H1 (cell line): Measurements from ENCODE around the gene FLT1. TPM values are rescaled to one million over a fixed set of nuclear protein-coding genes. Genes with fewer than 3 reads are reported as not detected.

ENCODE experiments used
- CTCF ChIA-PET: fragments of 300-600 bp; sonication (Branson Sonifier 250); formaldehyde crosslinking; loops from one replicate; lab custom pipeline; 2021; ENCODE audit not compliant: partially characterized antibody; lab: Charles Lee
- POLR2A ChIA-PET: fragments of 300-600 bp; sonication (Branson Sonifier 250); formaldehyde crosslinking; loops from one replicate; lab custom pipeline; 2021; ENCODE audit warnings: inconsistent platforms; ENCODE audit not compliant: partially characterized antibody; lab: Charles Lee
- DNase-seq, 2 experiments: peaks; one replicate each; pipeline versions ENCODE4 v3.0.0 to v3.0.0-alpha.2; 2010 to 2022; ENCODE audit warnings: low spot score in 2 of 2, low read depth in 1 of 2, mixed read lengths in 1 of 2
- FAIRE-seq: peaks from 2 replicates; lab custom pipeline; 2011; peaks lifted over from hg19 to GRCh38; lab: Jason Lieb, UNC
- H2AFZ ChIP-seq: 2 replicates; pipeline ENCODE4 v1.8.1; 2012; ENCODE audit warnings: low read length, inconsistent platforms
- H2AK5ac ChIP-seq: 2 replicates; pipeline ENCODE4 v1.6.1; 2013; ENCODE audit warnings: low read depth, low read length
- H2BK120ac ChIP-seq: replicated peaks from 2 replicates; pipeline ENCODE3; 2013; ENCODE audit warnings: low read depth, low read length, inconsistent platforms
- H2BK12ac ChIP-seq: 2 replicates; pipeline ENCODE4 v1.6.1; 2013; ENCODE audit warnings: low read depth, low read length
- H2BK15ac ChIP-seq: 2 replicates; pipeline ENCODE4 v1.6.1; 2013; ENCODE audit warnings: low read length
- H2BK20ac ChIP-seq: 2 replicates; pipeline ENCODE4 v1.6.1; 2013; ENCODE audit warnings: low read length
- H2BK5ac ChIP-seq: 2 replicates; pipeline ENCODE4 v1.6.1; 2013; ENCODE audit warnings: low read depth, low read length
- H3K14ac ChIP-seq: 2 replicates; pipeline ENCODE4 v1.6.1; 2013; ENCODE audit warnings: inconsistent platforms; ENCODE audit not compliant: insufficient read length
- H3K18ac ChIP-seq: 2 replicates; pipeline ENCODE4 v1.6.1; 2013; ENCODE audit warnings: low read length; ENCODE audit errors: extremely low read depth
- H3K23ac ChIP-seq: 2 replicates; pipeline ENCODE4 v1.6.1; 2013; ENCODE audit warnings: inconsistent platforms; ENCODE audit not compliant: insufficient read length
- H3K23me2 ChIP-seq: 2 replicates; pipeline ENCODE4 v1.6.1; 2013; ENCODE audit warnings: low read depth, low read length
- H3K27ac ChIP-seq: 2 replicates; pipeline ENCODE4 v1.6.1; 2011; ENCODE audit warnings: low read depth, low read length, inconsistent platforms
- H3K27me3 ChIP-seq, 4 experiments: replicated peaks in 1 of 4; 1 replicate in 1 of 4; 2 replicates in 3 of 4; pipeline versions ENCODE4 v1.6.1 to v1.8.1; 2011 to 2013; ENCODE audit warnings: low read length in 3 of 4, mild to moderate bottlenecking in 3 of 4, inconsistent platforms in 2 of 4, mixed read lengths in 2 of 4, moderate library complexity in 1 of 4; ENCODE audit not compliant: control insufficient read depth in 3 of 4, insufficient read depth in 3 of 4; ENCODE audit errors: extremely low read depth in 1 of 4
- H3K36me3 ChIP-seq, 4 experiments: 2 replicates each; pipeline versions ENCODE4 v1.6.1 to v1.8.1; 2011 to 2013; ENCODE audit warnings: mild to moderate bottlenecking in 4 of 4, low read length in 3 of 4, moderate library complexity in 2 of 4, control low read depth in 1 of 4, inconsistent platforms in 1 of 4; ENCODE audit not compliant: insufficient read depth in 4 of 4, control insufficient read depth in 2 of 4
- H3K4ac ChIP-seq: replicated peaks from 2 replicates; pipeline ENCODE3; 2013; ENCODE audit warnings: low read length, low read depth, mixed read lengths, inconsistent platforms; ENCODE audit not compliant: insufficient read length
- H3K4me1 ChIP-seq, 4 experiments: replicated peaks in 1 of 4; 1 replicate in 1 of 4; 2 replicates in 3 of 4; pipeline versions ENCODE4 v1.6.1 to v1.8.1; 2011 to 2013; ENCODE audit warnings: low read length in 3 of 4, inconsistent platforms in 2 of 4, mixed read lengths in 1 of 4; ENCODE audit not compliant: insufficient read depth in 4 of 4, control insufficient read depth in 3 of 4
- H3K4me2 ChIP-seq, 2 experiments: 2 replicates each; pipeline versions ENCODE4 v1.6.1 to v1.8.1; 2011 to 2013; ENCODE audit warnings: low read depth in 2 of 2, low read length in 2 of 2, control low read depth in 1 of 2, inconsistent platforms in 1 of 2, mild to moderate bottlenecking in 1 of 2; ENCODE audit not compliant: insufficient read depth in 1 of 2
- H3K4me3 ChIP-seq, 4 experiments: fragments of 200-600, 300-600 bp in 1 of 4; sonication (generic), shearing (Covaris generic), sonication (Bioruptor Twin) in 1 of 4; 2 replicates each; pipeline versions ENCODE4 v1.5.1 to v1.8.1; 2011 to 2016; ENCODE audit warnings: low read length in 4 of 4, low read depth in 3 of 4, control low read depth in 2 of 4, inconsistent platforms in 2 of 4, mild to moderate bottlenecking in 2 of 4, mixed read lengths in 1 of 4, moderate library complexity in 1 of 4; ENCODE audit not compliant: insufficient read depth in 2 of 4; ENCODE audit errors: extremely low read depth in 1 of 4
- H3K56ac ChIP-seq: replicated peaks from 2 replicates; pipeline ENCODE3; 2013; ENCODE audit warnings: low read depth, mild to moderate bottlenecking, mixed read lengths, low read length, inconsistent platforms; ENCODE audit not compliant: insufficient read length
- H3K79me1 ChIP-seq: 2 replicates; pipeline ENCODE4 v1.6.1; 2013; ENCODE audit warnings: low read depth, low read length, control low read depth
- H3K79me2 ChIP-seq, 2 experiments: 2 replicates each; pipeline versions ENCODE4 v1.6.1 to v1.8.1; 2012 to 2013; ENCODE audit warnings: low read length in 2 of 2, mild to moderate bottlenecking in 2 of 2, inconsistent platforms in 1 of 2; ENCODE audit not compliant: insufficient read depth in 2 of 2, control insufficient read depth in 1 of 2
- H3K9ac ChIP-seq, 4 experiments: replicated peaks in 1 of 4; 1 replicate in 1 of 4; 2 replicates in 3 of 4; pipeline versions ENCODE4 v1.6.1 to v1.8.1; 2011 to 2013; ENCODE audit warnings: low read depth in 3 of 4, low read length in 3 of 4, control low read depth in 2 of 4, mild to moderate bottlenecking in 2 of 4, moderate library complexity in 2 of 4, inconsistent platforms in 1 of 4; ENCODE audit errors: extremely low read depth in 1 of 4
- H3K9me3 ChIP-seq, 2 experiments: 2 replicates each; pipeline versions ENCODE4 v1.6.1 to v1.8.1; 2012 to 2013; ENCODE audit warnings: mild to moderate bottlenecking in 2 of 2, moderate library complexity in 2 of 2, control low read depth in 1 of 2, inconsistent platforms in 1 of 2, low read depth in 1 of 2, low read length in 1 of 2, mixed read lengths in 1 of 2; ENCODE audit not compliant: insufficient read depth in 2 of 2
- H4K20me1 ChIP-seq, 2 experiments: replicated peaks in 1 of 2; 2 replicates each; pipeline versions ENCODE3 to v1.8.1; 2011 to 2013; ENCODE audit warnings: inconsistent platforms in 2 of 2, low read length in 2 of 2, mild to moderate bottlenecking in 1 of 2; ENCODE audit not compliant: insufficient read depth in 2 of 2, control insufficient read depth in 1 of 2
- H4K5ac ChIP-seq: 2 replicates; pipeline ENCODE4 v1.6.1; 2013; ENCODE audit warnings: low read length, low read depth, mixed read lengths, inconsistent platforms; ENCODE audit not compliant: insufficient read length
- H4K8ac ChIP-seq: 2 replicates; pipeline ENCODE4 v1.8.0; 2013; ENCODE audit warnings: mild to moderate bottlenecking, moderate library complexity, low read length, inconsistent platforms; ENCODE audit not compliant: insufficient read depth; ENCODE audit errors: extremely low read depth
- H4K91ac ChIP-seq: replicated peaks from 2 replicates; pipeline ENCODE3; 2013; ENCODE audit warnings: low read length, mixed read lengths, inconsistent platforms; ENCODE audit not compliant: insufficient read length
- HDAC2 ChIP-seq, 2 experiments: fragments of 300-600 bp in 1 of 2; sonication (generic) in 1 of 2; IDR thresholded peaks; 2 replicates each; pipeline ENCODE4 v1.6.1; 2011 to 2012; ENCODE audit warnings: low read depth in 2 of 2, low read length in 2 of 2, mild to moderate bottlenecking in 2 of 2, moderate library complexity in 2 of 2, borderline replicate concordance in 1 of 2, inconsistent platforms in 1 of 2
- KDM1A ChIP-seq: fragments of 200-600, 300-600 bp; sonication (generic); IDR thresholded peaks from 2 replicates; pipeline ENCODE4 v1.7.1; 2016; ENCODE audit warnings: mild to moderate bottlenecking, low read length, borderline replicate concordance
- SAP30 ChIP-seq: fragments of 300-600 bp; sonication (generic); IDR thresholded peaks from 2 replicates; pipeline ENCODE4 v1.7.1; 2012; ENCODE audit warnings: low read length, moderate library complexity, mild to moderate bottlenecking, inconsistent platforms; ENCODE audit not compliant: insufficient read depth, insufficient replicate concordance
- SIN3A ChIP-seq, 2 experiments: IDR thresholded peaks in 1 of 2; conservative IDR thresholded peaks in 1 of 2; 2 replicates each; pipeline ENCODE4 v1.6.1; 2011 to 2012; ENCODE audit warnings: low read length in 2 of 2, improper control_type of control experiment in 1 of 2, low read depth in 1 of 2, mild to moderate bottlenecking in 1 of 2
- WGBS, 2 experiments: shearing (Covaris generic) in 1 of 2; methylation state at CpG; one replicate each; pipeline versions ENCODE4 v1.1.6 to v1.1.7; 2013 to 2015; ENCODE audit warnings: low lambda C conversion rate in 2 of 2, mixed read lengths in 2 of 2, inconsistent platforms in 1 of 2, low coverage in 1 of 2, missing lambda C conversion rate in 1 of 2; ENCODE audit not compliant: insufficient replicate concordance in 2 of 2, insufficient coverage in 1 of 2, insufficient read length in 1 of 2; ENCODE audit errors: extremely low coverage in 1 of 2, missing lambda C conversion rate in 1 of 2; 5-methylcytosine and 5-hydroxymethylcytosine counted together
- polyA plus RNA-seq, 7 experiments: library from polyadenylated mRNA; depleted of rRNA in 3 of 7; stranded (reverse) in 5 of 7; unstranded in 2 of 7; fragments of >200 nt in 5 of 7; fragments of 200-250 nt in 2 of 7; gene quantifications; 1 replicate in 5 of 7; 2 replicates in 1 of 7; 4 replicates in 1 of 7; pipeline versions ENCODE4 v1.2.1 to v1.2.3, GENCODE V29; 2011 to 2013; ENCODE audit warnings: missing spikeins in 2 of 7, mixed read lengths in 2 of 7
- total RNA-seq: library from RNA; stranded (reverse); fragmentation: NEBNext Ultra II Directional; extraction: Animal tissue kit (Norgen Biotek cat#: 25700); gene quantifications from 2 replicates; pipeline ENCODE4 v1.2.1, GENCODE V29; 2021

FLT1 gene
- total and polyA plus RNA-seq, 2 of the 8 experiments (the other 6 are each of a cell fraction or from before 2014, with no cell fraction given) = 19.7 to 90.2 TPM

GRCh38 chr13:28494504-28494777 is 487 bp downstream of the FLT1 start:
- Histone ChIP-seq H3K4me2 (peak overlapping the region; percentile 88 to 91), H2BK120ac (no peak overlapping the region), H3K56ac (no peak overlapping the region), H3K9ac (peak overlapping the region; percentile 19 to 89 (median 35); a peak in 5 of 7 replicates), H2BK5ac (peak overlapping the region; percentile 38; the same call in 1 of the 2 replicates), H4K20me1 (peaks cover 9 to 18% of the 10 kb centered on the region in 2 experiments), H2BK20ac (no peak overlapping the region), H2AK5ac (no peak overlapping the region), H3K14ac (no peak overlapping the region), H2BK12ac (no peak overlapping the region), H2BK15ac (no peak overlapping the region), H3K27ac (no peak overlapping the region), H3K4me3 (peak overlapping the region; percentile 65 to 94 (median 74)), H3K4ac (no peak overlapping the region), H3K4me1 (peaks cover 7 to 14% (median 13%) of the 10 kb centered on the region in 4 experiments; a peak in 6 of 7 replicates), H3K9me3 (no peaks in the 10 kb centered on the region), H4K91ac (no peak overlapping the region), H4K5ac (no peak overlapping the region), H3K23me2 (peaks cover 14% of the 10 kb centered on the region), H2AFZ (no peak overlapping the region), H3K23ac (no peak overlapping the region), H3K18ac (peak overlapping the region; percentile 16; the same call in 1 of the 2 replicates), H4K8ac (peak overlapping the region; percentile 58; the same call in 1 of the 2 replicates), H3K79me2 (peaks cover 27 to 61% of the 10 kb centered on the region in 2 experiments), H3K79me1 (0 out of 2 replicates have a peak, but pooled peaks cover 3% of the 10 kb centered on the region), H3K36me3 (peaks cover 0 to 4% (median 0%) of the 10 kb centered on the region in 4 experiments; a peak in 1 of 8 replicates), H3K27me3 (peaks cover 0 to 15% (median 11%) of the 10 kb centered on the region in 4 experiments; a peak in 5 of 7 replicates)
- no peak for DNase-seq
- POLR2A ChIA-PET = interaction anchor here (0.6 to 2.1 kb wide), 9 partner anchors 10 to 1042 kb away, joined by 3 to 7 read pairs (median 3); partner anchors contain the start of gene POMP
- 0% methylated on average over 4 of the region's 30 CpGs; no CpG with 5 or more reads in 1 of the 2 experiments for WGBS, 2 experiments
- FAIRE-seq = no peak
- CTCF ChIA-PET = interaction anchor here (1.1 kb wide), 1 partner anchor 169 kb away, joined by 3 read pairs; no protein-coding TSS in a partner anchor
- TF ChIP-seq SAP30 = peak; percentile 48
- TF ChIP-seq SIN3A (conservative IDR thresholded peaks at IDR 0.05 in 1 of 2, IDR thresholded peaks at IDR 0.05 in 1 of 2; ENCODE audit: low read depth in 1 of 2, low read length in 2 of 2) = peak in 1 of 2 experiments; percentile 7; a peak in 1 of 4 replicates
- peak in 1 of 2 experiments; percentile 66; a peak in 1 of 4 replicates for TF ChIP-seq HDAC2 (IDR thresholded peaks at IDR 0.05; ENCODE audit: borderline replicate concordance in 1 of 2, low read depth in 2 of 2, low read length in 2 of 2)
- TF ChIP-seq KDM1A = no peak
